Coronary artery (tissue), 2 donors: ENCODE measurements around the gene INHA.

ENCODE experiments used
- DNase-seq: peaks from one replicate; pipeline ENCODE4 v3.0.0-alpha.2; 2017; ENCODE audit warnings: low spot score
- H3K27ac ChIP-seq, 2 donors: fragments of 200-600 bp; sonication (generic); one replicate each; pipeline ENCODE4 v1.5.1; 2016 to 2019
- H3K4me3 ChIP-seq: fragments of 200-600 bp; sonication (generic); 2 replicates; pipeline ENCODE4 v1.5.1; 2016; ENCODE audit warnings: mild to moderate bottlenecking, moderate library complexity
- TF ChIP-seq, protein P1 (sequence below): fragments of 200-600 bp; sonication (generic); IDR thresholded peaks from one replicate; pipeline ENCODE4 v1.5.1; 2019; ENCODE audit warnings: antibody characterized with exemption

INHA gene

DNA sequence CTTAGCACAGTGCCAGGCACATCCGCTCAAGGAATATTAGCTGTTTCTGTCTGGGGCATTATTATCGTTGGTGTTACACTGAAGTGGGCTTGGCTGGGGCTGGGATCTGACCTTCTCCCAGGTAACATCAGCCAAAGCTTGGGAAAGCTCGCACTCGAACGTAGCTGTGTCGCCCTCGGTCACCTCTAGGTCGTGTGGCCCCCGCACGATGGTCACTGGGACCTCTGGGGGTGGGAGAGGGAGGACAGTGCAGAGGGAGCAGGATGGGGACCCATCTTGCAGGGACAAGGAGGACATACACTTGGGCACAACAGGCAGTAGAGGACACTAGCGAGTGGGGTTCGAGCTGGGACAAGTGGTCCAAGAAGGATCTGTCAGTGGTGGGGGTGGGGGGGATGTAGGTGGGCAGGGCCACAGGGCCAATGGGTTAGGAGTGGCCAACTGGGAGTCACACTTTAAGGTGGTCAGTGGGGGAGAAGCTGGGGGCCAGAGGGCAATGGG is 18.6 kb upstream of the INHA start:
- TF ChIP-seq, protein P1, sequence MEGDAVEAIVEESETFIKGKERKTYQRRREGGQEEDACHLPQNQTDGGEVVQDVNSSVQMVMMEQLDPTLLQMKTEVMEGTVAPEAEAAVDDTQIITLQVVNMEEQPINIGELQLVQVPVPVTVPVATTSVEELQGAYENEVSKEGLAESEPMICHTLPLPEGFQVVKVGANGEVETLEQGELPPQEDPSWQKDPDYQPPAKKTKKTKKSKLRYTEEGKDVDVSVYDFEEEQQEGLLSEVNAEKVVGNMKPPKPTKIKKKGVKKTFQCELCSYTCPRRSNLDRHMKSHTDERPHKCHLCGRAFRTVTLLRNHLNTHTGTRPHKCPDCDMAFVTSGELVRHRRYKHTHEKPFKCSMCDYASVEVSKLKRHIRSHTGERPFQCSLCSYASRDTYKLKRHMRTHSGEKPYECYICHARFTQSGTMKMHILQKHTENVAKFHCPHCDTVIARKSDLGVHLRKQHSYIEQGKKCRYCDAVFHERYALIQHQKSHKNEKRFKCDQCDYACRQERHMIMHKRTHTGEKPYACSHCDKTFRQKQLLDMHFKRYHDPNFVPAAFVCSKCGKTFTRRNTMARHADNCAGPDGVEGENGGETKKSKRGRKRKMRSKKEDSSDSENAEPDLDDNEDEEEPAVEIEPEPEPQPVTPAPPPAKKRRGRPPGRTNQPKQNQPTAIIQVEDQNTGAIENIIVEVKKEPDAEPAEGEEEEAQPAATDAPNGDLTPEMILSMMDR, result no peak
- Histone ChIP-seq H3K27ac (no peak overlapping the region), H3K4me3 (peak overlapping the region; percentile 82)
- DNase-seq, result no peak

GRCh38 chr2:219554350-219554749 is 17.8 kb upstream of the INHA start:
- TF ChIP-seq, protein P1, result no peak
- H3K27ac ChIP-seq, result no peak overlapping the region
- no peak overlapping the region for H3K4me3 ChIP-seq
- no peak for DNase-seq

DNA sequence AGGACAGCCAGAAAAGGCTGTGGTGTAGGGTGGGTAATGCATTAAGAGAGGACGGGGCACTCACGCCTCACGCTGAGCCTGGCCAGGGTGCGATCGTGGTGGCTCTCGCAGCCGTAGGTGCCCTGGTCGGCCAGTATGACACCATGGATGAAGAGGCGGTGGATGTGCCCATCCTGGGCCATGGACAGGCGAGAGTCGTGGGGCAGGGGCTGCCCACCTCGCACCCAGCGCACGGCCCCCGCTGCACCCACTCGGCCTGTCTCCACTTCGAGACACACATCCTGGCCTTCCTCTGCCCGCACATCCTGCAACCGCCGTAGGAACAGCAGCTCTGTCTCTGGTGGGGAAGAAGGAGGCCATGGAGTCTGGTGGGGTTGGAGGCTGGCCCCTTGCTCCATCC is 16.2 kb upstream of the INHA start:
- Histone ChIP-seq H3K4me3 (no peak overlapping the region), H3K27ac (no peak overlapping the region)
- DNase-seq, result no peak
- TF ChIP-seq, protein P1, result no peak

- Histone ChIP-seq H3K27ac (no peak overlapping the region), H3K4me3 (no peak overlapping the region)
- TF ChIP-seq, protein P1, result no peak
- DNase-seq, result no peak
Measured at GRCh38 chr2:219556413-219556812, 15.7 kb upstream of the INHA start.

DNA sequence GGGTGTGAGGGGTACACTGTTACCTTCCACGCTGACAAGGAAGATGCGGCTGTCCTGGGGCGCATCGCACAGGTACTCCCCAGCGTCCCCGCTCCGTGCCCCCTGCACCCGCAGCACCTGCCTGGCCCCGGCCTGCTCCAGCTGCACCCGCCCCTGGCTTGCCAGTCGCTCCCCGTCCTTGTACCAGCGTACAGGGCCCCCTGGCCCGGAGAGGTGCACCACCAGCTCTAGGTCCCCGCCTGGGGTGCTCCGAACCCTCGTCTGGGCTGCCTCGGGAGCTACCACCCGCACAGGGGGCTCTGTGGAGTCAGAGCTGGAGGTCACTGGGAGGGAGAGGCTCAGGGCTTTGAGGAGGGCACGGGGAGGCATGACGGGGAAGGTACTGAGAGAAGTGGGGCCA is 14.8 kb upstream of the INHA start:
- DNase-seq, result no peak
- no peak overlapping the region for H3K4me3 ChIP-seq
- TF ChIP-seq, protein P1, result no peak
- H3K27ac ChIP-seq, result no peak overlapping the region

- H3K4me3 ChIP-seq, result no peak overlapping the region
- H3K27ac ChIP-seq, result no peak overlapping the region
- DNase-seq, result no peak
- TF ChIP-seq, protein P1, result no peak
Measured at GRCh38 chr2:219557791-219558785, 14.0 kb upstream of the INHA start.
